ENCODE data around the gene ATP5F1D. TPM values are rescaled to one million over a fixed set of nuclear protein-coding genes. Genes with fewer than 3 reads are reported as not detected.

The ATP5F1D gene
- total RNA-seq, 1 donor from 2014 or later, result 213 TPM

GRCh38 chr19:1267477-1268225 lies 26.1 kb downstream of the ATP5F1D start:
- intact Hi-C loops (cut with micrococcal nuclease), result loop anchor here (1.0 kb wide), 1 partner anchor 23 kb away; no protein-coding TSS in a partner anchor

DNA sequence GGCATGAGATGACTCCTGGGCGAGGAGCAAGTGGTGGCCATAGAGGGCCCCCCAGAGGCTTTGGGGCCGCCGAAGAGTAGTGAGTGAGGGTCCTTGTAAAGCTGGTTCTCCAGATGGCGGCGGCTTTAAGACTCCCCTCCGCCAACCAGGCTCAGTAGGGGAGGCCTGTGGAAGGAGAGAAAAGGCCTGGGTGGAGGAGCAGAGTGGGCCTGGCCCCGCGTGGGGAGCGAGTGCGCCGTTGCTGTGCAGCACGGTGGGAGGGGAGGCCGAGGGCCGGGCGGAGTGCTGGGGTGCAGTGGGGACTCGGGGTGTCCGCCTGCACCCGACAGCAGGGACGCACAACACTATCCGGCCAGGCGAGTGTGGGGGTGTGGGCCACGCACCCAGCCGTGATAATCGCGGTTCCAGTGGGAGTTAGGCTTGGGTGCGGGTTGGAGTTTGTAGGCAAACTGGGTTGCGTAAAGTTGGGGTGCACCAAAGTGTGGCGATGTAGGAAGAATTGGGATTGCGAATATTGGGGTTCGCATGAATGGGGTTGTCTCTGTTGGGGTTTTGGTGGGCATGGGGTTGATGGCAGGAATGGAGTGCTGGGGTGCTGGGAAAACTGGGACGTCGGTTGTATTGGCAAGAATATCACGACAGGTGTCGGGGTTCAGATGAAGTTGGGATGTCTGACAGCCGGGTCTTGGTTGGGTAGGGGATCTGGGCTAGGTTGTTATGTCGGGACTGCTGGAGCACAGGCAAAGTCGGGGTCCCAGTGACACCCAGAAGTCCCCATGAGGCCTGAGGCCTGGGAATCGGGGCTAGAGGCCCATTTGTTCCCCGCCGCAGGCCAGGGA lies 26.9 kb downstream of the ATP5F1D start:
- intact Hi-C loops (cut with micrococcal nuclease), result loop anchor here (1.0 kb wide), 2 partner anchors 8 to 19 kb away; no protein-coding TSS in a partner anchor

DNA sequence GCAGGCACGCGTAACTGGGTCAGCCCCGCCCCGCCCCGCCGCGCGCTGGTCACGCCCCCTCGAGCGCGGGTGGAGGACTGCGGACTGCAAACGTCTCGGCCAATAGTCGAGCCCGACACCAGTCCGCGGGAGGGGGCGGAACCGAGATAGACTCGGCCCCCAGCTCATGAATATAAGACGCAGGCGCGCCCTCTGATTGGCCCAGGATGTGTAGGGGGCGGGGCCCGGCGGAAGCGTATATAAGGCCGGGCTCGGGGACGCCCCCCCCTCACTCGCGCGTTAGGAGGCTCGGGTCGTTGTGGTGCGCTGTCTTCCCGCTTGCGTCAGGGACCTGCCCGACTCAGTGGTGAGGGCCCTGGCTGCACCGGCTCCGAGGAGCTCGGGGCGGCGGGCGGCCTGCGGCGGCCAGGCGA lies 27.5 kb downstream of the ATP5F1D start, which contains the start of gene CIRBP:
TSS of gene CIRBP (plus strand) at position 268 of the 413 bp plus-strand sequence. CDS start 1,602 bp downstream, outside the sequence.
- intact Hi-C loops (cut with micrococcal nuclease), result loop anchor here (1.0 kb wide), 2 partner anchors 9 to 20 kb away; no protein-coding TSS in a partner anchor

GRCh38 chr19:1269478-1270212 lies 28.1 kb downstream of the ATP5F1D start:
- intact Hi-C loops (cut with micrococcal nuclease), result loop anchor here (1.0 kb wide), 2 partner anchors 9 to 20 kb away; no protein-coding TSS in a partner anchor

- intact Hi-C loops (cut with micrococcal nuclease), result no loop called here
These were observed 28.8 kb downstream of the ATP5F1D start for GRCh38 chr19:1270213-1270853.

DNA sequence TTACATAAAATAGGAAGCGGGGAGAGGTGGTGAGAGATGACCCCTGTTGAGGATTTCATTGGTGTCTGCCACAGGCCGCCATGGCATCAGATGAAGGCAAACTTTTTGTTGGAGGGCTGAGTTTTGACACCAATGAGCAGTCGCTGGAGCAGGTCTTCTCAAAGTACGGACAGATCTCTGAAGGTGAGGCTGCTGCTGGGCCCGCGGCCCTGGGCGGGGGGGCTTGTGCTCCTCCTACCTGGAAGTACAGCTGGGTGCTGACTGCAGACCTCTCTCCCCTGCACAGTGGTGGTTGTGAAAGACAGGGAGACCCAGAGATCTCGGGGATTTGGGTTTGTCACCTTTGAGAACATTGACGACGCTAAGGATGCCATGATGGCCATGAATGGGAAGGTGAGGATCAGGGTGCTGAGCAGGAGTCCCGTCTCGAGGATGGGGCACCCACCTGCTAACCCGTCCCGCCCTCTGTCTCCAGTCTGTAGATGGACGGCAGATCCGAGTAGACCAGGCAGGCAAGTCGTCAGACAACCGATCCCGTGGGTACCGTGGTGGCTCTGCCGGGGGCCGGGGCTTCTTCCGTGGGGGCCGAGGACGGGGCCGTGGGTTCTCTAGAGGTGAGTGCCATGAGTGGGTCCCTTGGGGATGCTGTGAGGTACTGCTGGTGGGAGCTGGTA lies 29.4 kb downstream of the ATP5F1D start:
- intact Hi-C loops (cut with micrococcal nuclease), result no loop called here

GRCh38 chr19:1271528-1272422 lies 30.2 kb downstream of the ATP5F1D start:
- intact Hi-C loops (cut with micrococcal nuclease), result no loop called here

- intact Hi-C loops (cut with micrococcal nuclease), result no loop called here
These were observed 31.1 kb downstream of the ATP5F1D start for GRCh38 chr19:1272423-1273262.

GRCh38 chr19:1273263-1274041 lies 31.9 kb downstream of the ATP5F1D start:
- intact Hi-C loops (cut with micrococcal nuclease), result no loop called here

- intact Hi-C loops (cut with micrococcal nuclease), result no loop called here
These were observed 32.7 kb downstream of the ATP5F1D start for GRCh38 chr19:1274081-1274851.

GRCh38 chr19:1274852-1275259 lies 33.3 kb downstream of the ATP5F1D start:
- intact Hi-C loops (cut with micrococcal nuclease), result loop anchor here (1.0 to 5.0 kb wide), 2 partner anchors 132 to 237 kb away; partner anchors contain the start of genes ADAMTSL5 and DAZAP1

- intact Hi-C loops (cut with micrococcal nuclease), result loop anchor here (1.0 to 5.0 kb wide), 2 partner anchors 132 to 237 kb away; partner anchors contain the start of genes ADAMTSL5 and DAZAP1
These were observed 33.9 kb downstream of the ATP5F1D start, which contains the start of gene FAM174C for GRCh38 chr19:1275260-1275975. Gene FAM174C, plus strand, starts transcription at chr19:1275530. Its CDS starts 20 bp downstream, at chr19:1275550.

GRCh38 chr19:1275976-1276627 lies 34.6 kb downstream of the ATP5F1D start:
- intact Hi-C loops (cut with micrococcal nuclease), result loop anchor here (1.0 to 5.0 kb wide), 2 partner anchors 131 to 236 kb away; partner anchors contain the start of genes ADAMTSL5 and DAZAP1

- intact Hi-C loops (cut with micrococcal nuclease), result loop anchor here (5.0 kb wide), 1 partner anchor 236 kb away; the partner anchor contains the start of gene ADAMTSL5
These were observed 35.1 kb downstream of the ATP5F1D start for GRCh38 chr19:1276628-1277022.

- intact Hi-C loops (cut with micrococcal nuclease), result loop anchor here (5.0 kb wide), 1 partner anchor 235 kb away; the partner anchor contains the start of gene ADAMTSL5
These were observed 35.5 kb downstream of the ATP5F1D start for GRCh38 chr19:1277061-1277460.

Data from T-helper 2 cell treated with Interferon-gamma antibody and Interleukin-4, amounts not matched to agents 100 ng/mL and 5 ng/mL, for 36 hours (primary cell).